ENCODE results near the gene XPO5.
"Not testable (repeated sequence)": the region's sequence is repeated elsewhere in the genome, so short reads cannot be mapped to it uniquely, and the experiment has no call there.

XPO5 gene

GRCh38 chr6:43582911-43583310 lies 7.1 kb upstream of the XPO5 start:
- DNase-seq: no peak

GRCh38 chr6:43579171-43579570 lies 3.3 kb upstream of the XPO5 start:
- DNase-seq: no peak

- no peak for DNase-seq
Observed at GRCh38 chr6:43578748-43579147, 2.9 kb upstream of the XPO5 start.

- no peak for DNase-seq
Observed at GRCh38 chr6:43575105-43575771, 600 bp downstream of the XPO5 start.

- DNase-seq: no peak
Observed at GRCh38 chr6:43572015-43572414, 3.8 kb downstream of the XPO5 start.

- no peak for DNase-seq
Observed at GRCh38 chr6:43570876-43571441, 4.9 kb downstream of the XPO5 start.

GRCh38 chr6:43559328-43559727 lies 16.5 kb downstream of the XPO5 start:
- no peak for DNase-seq

GRCh38 chr6:43557620-43558019 lies 18.2 kb downstream of the XPO5 start:
- DNase-seq: not testable (repeated sequence)

GRCh38 chr6:43547222-43547621 lies 28.6 kb downstream of the XPO5 start:
- DNase-seq: no peak

GRCh38 chr6:43544461-43544860 lies 31.4 kb downstream of the XPO5 start:
- DNase-seq: no peak

GRCh38 chr6:43541774-43542471 lies 33.9 kb downstream of the XPO5 start:
- no peak for DNase-seq

GRCh38 chr6:43540507-43540906 lies 35.3 kb downstream of the XPO5 start:
- no peak for DNase-seq

- DNase-seq: not testable (repeated sequence)
Observed at GRCh38 chr6:43539409-43539808, 36.4 kb downstream of the XPO5 start.

- not testable (repeated sequence) for DNase-seq
Observed at GRCh38 chr6:43538986-43539385, 36.9 kb downstream of the XPO5 start.

GRCh38 chr6:43532201-43532600 lies 43.6 kb downstream of the XPO5 start:
- DNase-seq: no peak

- no peak for DNase-seq
Observed at GRCh38 chr6:43524483-43524961, 51.3 kb downstream of the XPO5 start.

- no peak for DNase-seq
Observed at GRCh38 chr6:43523284-43523683, 52.6 kb downstream of the XPO5 start.

- no peak for DNase-seq
Observed at GRCh38 chr6:43522547-43523261, 53.1 kb downstream of the XPO5 start.

- no peak for DNase-seq
Observed at GRCh38 chr6:43521836-43522235, 54.0 kb downstream of the XPO5 start.

GRCh38 chr6:43520097-43520496 lies 55.7 kb downstream of the XPO5 start:
- DNase-seq: no peak

GRCh38 chr6:43517505-43518357 lies 58.1 kb downstream of the XPO5 start:
- no peak for DNase-seq

GRCh38 chr6:43516697-43517504 lies 58.9 kb downstream of the XPO5 start, which contains the start of the genes POLR1C and YIPF3:
Gene POLR1C, plus strand, starts transcription at chr6:43517089. Its CDS starts 21 bp downstream, at chr6:43517110.
Gene YIPF3, minus strand, starts transcription at chr6:43516926. Its CDS starts 119 bp downstream, at chr6:43516807.
- DNase-seq: no peak

Measured in cortex of kidney (tissue), 1 donor.